H9 (cell line): ENCODE results near the gene PLPP7. TPM values are rescaled to one million over a fixed set of nuclear protein-coding genes. Genes with fewer than 3 reads are reported as not detected.

Experiments used
- DNase-seq: peaks from one replicate; pipeline ENCODE4 v3.0.0-alpha.2; 2017
- H2AFZ ChIP-seq: one replicate; pipeline ENCODE4 v1.6.1; 2013; ENCODE audit warnings: mild to moderate bottlenecking, low read length, control low read depth, moderate library complexity
- H2AK5ac ChIP-seq: 2 replicates; pipeline ENCODE4 v1.6.1; 2013; ENCODE audit warnings: low read length, control low read depth, mixed read lengths; ENCODE audit not compliant: insufficient read length
- H2BK120ac ChIP-seq: one replicate; pipeline ENCODE4 v1.6.1; 2013; ENCODE audit warnings: low read depth, mild to moderate bottlenecking, low read length, control low read depth, inconsistent platforms; ENCODE audit not compliant: poor library complexity, severe bottlenecking
- H2BK12ac ChIP-seq: 2 replicates; pipeline ENCODE4 v1.6.1; 2013; ENCODE audit warnings: low read length, control low read depth, mixed read lengths, low read depth; ENCODE audit not compliant: insufficient read length
- H2BK15ac ChIP-seq: 2 replicates; pipeline ENCODE4 v1.6.1; 2013; ENCODE audit warnings: low read depth, low read length, control low read depth
- H2BK20ac ChIP-seq: one replicate; pipeline ENCODE4 v1.6.1; 2013; ENCODE audit warnings: low read depth, mild to moderate bottlenecking, low read length, control low read depth, inconsistent platforms; ENCODE audit not compliant: poor library complexity, severe bottlenecking
- H2BK5ac ChIP-seq: 2 replicates; pipeline ENCODE4 v1.6.1; 2013; ENCODE audit warnings: low read length, control low read depth, mixed read lengths; ENCODE audit not compliant: insufficient read length
- H3K14ac ChIP-seq: 2 replicates; pipeline ENCODE4 v1.6.1; 2013; ENCODE audit warnings: low read length, control low read depth; ENCODE audit not compliant: insufficient read depth
- H3K18ac ChIP-seq: 2 replicates; pipeline ENCODE4 v1.6.1; 2013; ENCODE audit warnings: low read depth, mild to moderate bottlenecking, mixed read lengths, low read length, control low read depth; ENCODE audit not compliant: insufficient read length
- H3K23ac ChIP-seq: 2 replicates; pipeline ENCODE4 v1.6.1; 2013; ENCODE audit warnings: low read length, control low read depth, mixed read lengths, low read depth; ENCODE audit not compliant: insufficient read length
- H3K23me2 ChIP-seq: 2 replicates; pipeline ENCODE4 v1.6.1; 2013; ENCODE audit warnings: low read depth, mild to moderate bottlenecking, mixed read lengths, low read length, control low read depth; ENCODE audit not compliant: insufficient read length, poor library complexity, severe bottlenecking
- H3K27ac ChIP-seq: 2 replicates; pipeline ENCODE4 v1.5.1; 2013; ENCODE audit warnings: low read length, control low read depth, mixed read lengths, low read depth; ENCODE audit not compliant: insufficient read length
- H3K27me3 ChIP-seq: 2 replicates; pipeline ENCODE4 v1.6.1; 2013; ENCODE audit warnings: low read length, control low read depth, inconsistent platforms; ENCODE audit not compliant: insufficient read depth
- H3K4ac ChIP-seq: 2 replicates; pipeline ENCODE4 v1.6.1; 2013; ENCODE audit warnings: low read depth, mild to moderate bottlenecking, control low read depth, inconsistent platforms, low read length, moderate library complexity
- H3K4me1 ChIP-seq: 2 replicates; pipeline ENCODE4 v1.6.1; 2013; ENCODE audit warnings: low read length, control low read depth, inconsistent platforms; ENCODE audit not compliant: insufficient read depth
- H3K4me2 ChIP-seq: 2 replicates; pipeline ENCODE4 v1.6.1; 2013; ENCODE audit warnings: low read length, control low read depth, mixed read lengths; ENCODE audit not compliant: insufficient read length, insufficient read depth
- H3K56ac ChIP-seq: 2 replicates; pipeline ENCODE4 v1.6.1; 2013; ENCODE audit warnings: low read depth, mild to moderate bottlenecking, mixed read lengths, low read length, control low read depth; ENCODE audit not compliant: insufficient read length
- H3K79me1 ChIP-seq: 2 replicates; pipeline ENCODE4 v1.6.1; 2013; ENCODE audit warnings: low read depth, mild to moderate bottlenecking, moderate library complexity, low read length, control low read depth, inconsistent platforms; ENCODE audit not compliant: insufficient read depth, poor library complexity, severe bottlenecking
- H3K79me2 ChIP-seq: 2 replicates; pipeline ENCODE4 v1.6.1; 2013; ENCODE audit warnings: low read length, control low read depth, inconsistent platforms; ENCODE audit not compliant: insufficient read depth
- H3K9ac ChIP-seq: 2 replicates; pipeline ENCODE4 v1.6.1; 2013; ENCODE audit warnings: low read length, control low read depth, mixed read lengths; ENCODE audit not compliant: insufficient read length; ENCODE audit errors: extremely low read depth
- H3K9me3 ChIP-seq: one replicate; pipeline ENCODE4 v1.6.1; 2013; ENCODE audit warnings: low read depth, low read length, inconsistent platforms; ENCODE audit not compliant: control insufficient read depth
- H3T11ph ChIP-seq: one replicate; pipeline ENCODE4 v1.6.1; 2013; ENCODE audit warnings: mild to moderate bottlenecking, low read length, control low read depth, inconsistent platforms
- H4K20me1 ChIP-seq: one replicate; pipeline ENCODE4 v1.6.1; 2013; ENCODE audit not compliant: control insufficient read depth, insufficient read length, insufficient read depth
- H4K5ac ChIP-seq: 2 replicates; pipeline ENCODE4 v1.6.1; 2013; ENCODE audit warnings: low read depth, mild to moderate bottlenecking, mixed read lengths, low read length, control low read depth; ENCODE audit not compliant: insufficient read length
- H4K8ac ChIP-seq: replicated peaks from 2 replicates; pipeline ENCODE4 v1.6.1; 2013; ENCODE audit warnings: low read length, control low read depth, mixed read lengths, low read depth; ENCODE audit not compliant: insufficient read length
- H4K91ac ChIP-seq: 2 replicates; pipeline ENCODE4 v1.6.1; 2013; ENCODE audit warnings: low read depth, mild to moderate bottlenecking, moderate library complexity, mixed read lengths, low read length, control low read depth; ENCODE audit not compliant: insufficient read length
- H3K27ac Mint-ChIP-seq, 3 experiments: 2 replicates in 2 of 3; 3 replicates in 1 of 3; pipeline ENCODE4 v1.8.0; 2020 to 2021; ENCODE audit warnings: mixed read lengths in 3 of 3, mild to moderate bottlenecking in 1 of 3, moderate library complexity in 1 of 3
- H3K27me3 Mint-ChIP-seq: 2 replicates; pipeline ENCODE4 v1.8.0; 2021; ENCODE audit warnings: low read depth, mild to moderate bottlenecking, moderate library complexity, mixed read lengths
- H3K36me3 Mint-ChIP-seq, 3 experiments: 2 replicates in 2 of 3; 3 replicates in 1 of 3; pipeline ENCODE4 v1.8.0; 2020 to 2021; ENCODE audit warnings: low read depth in 3 of 3, mixed read lengths in 3 of 3; ENCODE audit not compliant: insufficient read depth in 1 of 3
- H3K4me1 Mint-ChIP-seq, 2 experiments: 2 replicates each; pipeline ENCODE4 v1.8.0; 2020; ENCODE audit warnings: mixed read lengths in 2 of 2
- H3K4me3 Mint-ChIP-seq, 2 experiments: 2 replicates in 1 of 2; 3 replicates in 1 of 2; pipeline ENCODE4 v1.8.0; 2020 to 2021; ENCODE audit warnings: mild to moderate bottlenecking in 2 of 2, mixed read lengths in 2 of 2, moderate library complexity in 1 of 2
- H3K9me3 Mint-ChIP-seq, 2 experiments: 2 replicates in 1 of 2; 3 replicates in 1 of 2; pipeline ENCODE4 v1.8.0; 2020; ENCODE audit warnings: mild to moderate bottlenecking in 2 of 2, mixed read lengths in 2 of 2, moderate library complexity in 1 of 2
- CTCF ChIP-seq: fragments of 200-600 bp; sonication (generic); conservative IDR thresholded peaks from 3 replicates; pipeline ENCODE4 v1.8.0; 2021; ENCODE audit warnings: antibody characterized with exemption, mild to moderate bottlenecking
- WGBS: extraction: QIAGEN DNeasy Blood & Tissue Kit; methylation state at CpG from one replicate; pipeline ENCODE4 v1.1.7; 2013; ENCODE audit warnings: missing lambda C conversion rate, low lambda C conversion rate, mixed read lengths; ENCODE audit not compliant: insufficient read length; ENCODE audit errors: extremely low coverage; 5-methylcytosine and 5-hydroxymethylcytosine counted together
- total RNA-seq: library from RNA; stranded (reverse); gene quantifications from 2 replicates; pipeline ENCODE4 v1.2.1, GENCODE V29; 2021

The PLPP7 gene
- total RNA-seq, 1 experiment from 2014 or later: 1.9 TPM

GRCh38 chr9:131312822-131313770, 23.6 kb downstream of the PLPP7 start:
- H3K9me3 ChIP-seq: no peaks in the 10 kb centered on the region
- H3K4me3 Mint-ChIP-seq: no peak overlapping the region
- H3K4me1 Mint-ChIP-seq: peaks cover 6 to 10% of the 10 kb centered on the region in 2 experiments
- no peak overlapping the region for H2AK5ac ChIP-seq
- no peak overlapping the region for H2BK120ac ChIP-seq
- no peaks in the 10 kb centered on the region for H3K9me3 Mint-ChIP-seq
- H3K4ac ChIP-seq: no peak overlapping the region
- no peaks in the 10 kb centered on the region for H3K4me1 ChIP-seq
- no peak overlapping the region for H2BK5ac ChIP-seq
- no peaks in the 10 kb centered on the region for H3K79me1 ChIP-seq
- no peaks in the 10 kb centered on the region for H3K27me3 ChIP-seq
- H3K27me3 Mint-ChIP-seq: peaks cover 9% of the 10 kb centered on the region
- no peak overlapping the region for H4K8ac ChIP-seq
- H3T11ph ChIP-seq: no peak overlapping the region
- H3K23me2 ChIP-seq: no peaks in the 10 kb centered on the region
- no peak overlapping the region for H3K4me2 ChIP-seq
- H3K14ac ChIP-seq: no peak overlapping the region
- no peak overlapping the region for H3K9ac ChIP-seq
- H2BK15ac ChIP-seq: no peak overlapping the region
- H4K91ac ChIP-seq: no peak overlapping the region
- H2BK12ac ChIP-seq: no peak overlapping the region
- no peak overlapping the region for H3K56ac ChIP-seq
- no CpG with 5 or more reads among the region's 28 CpGs for WGBS
- no peak overlapping the region for H2AFZ ChIP-seq
- H3K79me2 ChIP-seq: no peaks in the 10 kb centered on the region
- TF ChIP-seq CTCF: no peak
- no peak overlapping the region for H3K18ac ChIP-seq
- H2BK20ac ChIP-seq: no peak overlapping the region
- no peak overlapping the region; a peak in 1 of 7 replicates for H3K27ac Mint-ChIP-seq
- H3K23ac ChIP-seq: no peak overlapping the region
- H4K5ac ChIP-seq: no peak overlapping the region
- H3K27ac ChIP-seq: no peak overlapping the region
- DNase-seq: no peak
- no peaks in the 10 kb centered on the region for H4K20me1 ChIP-seq
- no peaks in the 10 kb centered on the region for H3K36me3 Mint-ChIP-seq
